IMR-90 (cell line): ENCODE results near the gene AK2. TPM values are rescaled to one million over a fixed set of nuclear protein-coding genes. Genes with fewer than 3 reads are reported as not detected.

Experiments
- ATAC-seq: fragments of 200-7000 bp; cut with Tn5 transposase; 2 replicates; pipeline ENCODE4 v1.9.1; 2020; ENCODE audit warnings: low read depth, mild to moderate bottlenecking, moderate library complexity
- BruUV-seq: library from RNA; stranded (reverse); fragments of 400-500 nt; replicated peaks from 2 replicates; lab custom pipeline; 2021; lab: Mats Ljungman, UMichigan
- CTCF ChIA-PET: fragments of 300-600 bp; formaldehyde crosslinking; extraction: SDS; loops from one replicate; lab custom pipeline; 2021; ENCODE audit warnings: antibody characterized with exemption; lab: Yijun Ruan, JAX
- POLR2A ChIA-PET: fragments of 300-600 bp; sonication (Branson Sonifier 250); formaldehyde crosslinking; loops from one replicate; lab custom pipeline; 2022; ENCODE audit warnings: antibody characterized with exemption; ENCODE audit not compliant: unreplicated experiment; lab: Charles Lee
- DNase-seq: peaks from one replicate; pipeline ENCODE4 v3.0.0; 2013
- H2AFZ ChIP-seq: replicated peaks from 2 replicates; pipeline ENCODE3; 2013; ENCODE audit warnings: low read length, mild to moderate bottlenecking; ENCODE audit not compliant: poor library complexity
- H2AK5ac ChIP-seq: 2 replicates; pipeline ENCODE4 v1.6.1; 2013; ENCODE audit warnings: low read depth, low read length, inconsistent platforms
- H2AK9ac ChIP-seq: replicated peaks from 2 replicates; pipeline ENCODE3; 2013; ENCODE audit warnings: mild to moderate bottlenecking, low read depth, low read length, moderate library complexity; ENCODE audit not compliant: poor library complexity
- H2BK120ac ChIP-seq: 2 replicates; pipeline ENCODE4 v1.6.1; 2013; ENCODE audit warnings: low read depth, low read length, inconsistent platforms
- H2BK15ac ChIP-seq: 3 replicates; pipeline ENCODE4 v1.6.1; 2013; ENCODE audit warnings: low read depth, low read length, inconsistent platforms
- H2BK20ac ChIP-seq: 2 replicates; pipeline ENCODE4 v1.6.1; 2013; ENCODE audit warnings: low read depth, mild to moderate bottlenecking, inconsistent platforms, low read length, moderate library complexity
- H2BK5ac ChIP-seq: 2 replicates; pipeline ENCODE4 v1.6.1; 2013; ENCODE audit warnings: mild to moderate bottlenecking, low read depth, low read length, inconsistent platforms; ENCODE audit not compliant: poor library complexity, severe bottlenecking
- H3K14ac ChIP-seq: replicated peaks from 2 replicates; pipeline ENCODE4 v1.6.1; 2013; ENCODE audit warnings: low read depth, low read length, inconsistent platforms
- H3K18ac ChIP-seq: 2 replicates; pipeline ENCODE4 v1.6.1; 2013; ENCODE audit warnings: low read depth, low read length, control low read depth
- H3K23ac ChIP-seq: 2 replicates; pipeline ENCODE4 v1.6.1; 2013; ENCODE audit warnings: low read depth, low read length, inconsistent platforms
- H3K27ac ChIP-seq: 2 replicates; pipeline ENCODE4 v1.5.1; 2013; ENCODE audit warnings: mild to moderate bottlenecking, control low read depth, low read length; ENCODE audit not compliant: insufficient read depth
- H3K27me3 ChIP-seq: 2 replicates; pipeline ENCODE4 v1.6.1; 2013; ENCODE audit warnings: low read length; ENCODE audit not compliant: control insufficient read depth, insufficient read depth
- H3K36me3 ChIP-seq: 2 replicates; pipeline ENCODE4 v1.6.1; 2013; ENCODE audit warnings: low read length, mixed read lengths; ENCODE audit not compliant: control insufficient read depth, insufficient read depth
- H3K4ac ChIP-seq: 2 replicates; pipeline ENCODE4 v1.6.1; 2013; ENCODE audit warnings: low read depth, low read length, inconsistent platforms
- H3K4me1 ChIP-seq: 2 replicates; pipeline ENCODE4 v1.6.1; 2013; ENCODE audit warnings: low read length, mixed read lengths; ENCODE audit not compliant: control insufficient read depth, insufficient read depth
- H3K4me2 ChIP-seq: 2 replicates; pipeline ENCODE4 v1.6.1; 2013; ENCODE audit warnings: low read depth, mild to moderate bottlenecking, control low read depth, low read length, moderate library complexity
- H3K4me3 ChIP-seq: 2 replicates; pipeline ENCODE4 v1.5.1; 2013; ENCODE audit warnings: low read depth, mild to moderate bottlenecking, control low read depth, low read length, moderate library complexity; ENCODE audit not compliant: insufficient read depth
- H3K56ac ChIP-seq: 2 replicates; pipeline ENCODE4 v1.6.1; 2013; ENCODE audit warnings: low read length, inconsistent platforms; ENCODE audit not compliant: insufficient read depth; ENCODE audit errors: extremely low read depth
- H3K79me1 ChIP-seq, 2 experiments: 2 replicates each; pipeline ENCODE4 v1.6.1; 2013; ENCODE audit warnings: low read length in 2 of 2, inconsistent platforms in 1 of 2, low read depth in 1 of 2
- H3K9ac ChIP-seq: 2 replicates; pipeline ENCODE4 v1.6.1; 2013; ENCODE audit warnings: low read depth, low read length, control low read depth
- H3K9me1 ChIP-seq: 2 replicates; pipeline ENCODE4 v1.6.1; 2013; ENCODE audit warnings: low read length, inconsistent platforms; ENCODE audit not compliant: insufficient read depth
- H3K9me3 ChIP-seq: 2 replicates; pipeline ENCODE4 v1.6.1; 2013; ENCODE audit warnings: low read length; ENCODE audit not compliant: control insufficient read depth, insufficient read depth
- H4K20me1 ChIP-seq: 2 replicates; pipeline ENCODE4 v1.6.1; 2013; ENCODE audit warnings: low read length, inconsistent platforms; ENCODE audit not compliant: insufficient read depth
- H4K5ac ChIP-seq: 2 replicates; pipeline ENCODE4 v1.6.1; 2013; ENCODE audit warnings: mild to moderate bottlenecking, low read depth, low read length, control low read depth
- H4K8ac ChIP-seq, 2 experiments: 2 replicates each; pipeline ENCODE4 v1.6.1; 2013; ENCODE audit warnings: low read depth in 2 of 2, low read length in 2 of 2, control low read depth in 1 of 2, inconsistent platforms in 1 of 2
- H4K91ac ChIP-seq: 2 replicates; pipeline ENCODE4 v1.6.1; 2013; ENCODE audit warnings: low read depth, low read length, inconsistent platforms; ENCODE audit not compliant: insufficient read depth
- BHLHE40 ChIP-seq: fragments of 150-350 bp; IDR thresholded peaks from 2 replicates; pipeline ENCODE4 v1.6.1; 2016; ENCODE audit warnings: mild to moderate bottlenecking, low read depth, low read length
- CEBPB ChIP-seq: IDR thresholded peaks from 2 replicates; pipeline ENCODE4 v1.6.1; 2012; ENCODE audit warnings: low read depth, low read length, improper control_type of control experiment
- CHD1 ChIP-seq: IDR thresholded peaks from 2 replicates; pipeline ENCODE4 v1.6.1; 2012; ENCODE audit warnings: low read depth, low read length, improper control_type of control experiment
- FOS ChIP-seq: fragments of 150-350 bp; IDR thresholded peaks from 2 replicates; pipeline ENCODE4 v1.6.1; 2016; ENCODE audit warnings: low read depth, low read length
- MAFK ChIP-seq: IDR thresholded peaks from 2 replicates; pipeline ENCODE4 v1.6.1; 2012; ENCODE audit warnings: low read depth, low read length, improper control_type of control experiment
- MAZ ChIP-seq: IDR thresholded peaks from 2 replicates; pipeline ENCODE4 v1.6.1; 2012; ENCODE audit warnings: low read depth, mild to moderate bottlenecking, low read length, improper control_type of control experiment, moderate library complexity, borderline replicate concordance
- MXI1 ChIP-seq: IDR thresholded peaks from 2 replicates; pipeline ENCODE4 v1.6.1; 2012; ENCODE audit warnings: low read depth, mild to moderate bottlenecking, low read length, moderate library complexity, borderline replicate concordance
- NFE2L2 ChIP-seq: fragments of 150-350 bp; IDR thresholded peaks from 2 replicates; pipeline ENCODE4 v1.6.1; 2016; ENCODE audit warnings: low read depth, mild to moderate bottlenecking, low read length
- POLR2A ChIP-seq: IDR thresholded peaks from 2 replicates; pipeline ENCODE4 v1.6.1; 2012; ENCODE audit warnings: mild to moderate bottlenecking, low read depth, low read length
- RCOR1 ChIP-seq: IDR thresholded peaks from 2 replicates; pipeline ENCODE4 v1.6.1; 2012; ENCODE audit warnings: mild to moderate bottlenecking, low read length, improper control_type of control experiment; ENCODE audit not compliant: insufficient replicate concordance
- RFX5 ChIP-seq: IDR thresholded peaks from 2 replicates; pipeline ENCODE4 v1.8.0; 2012; ENCODE audit warnings: low read depth, mild to moderate bottlenecking, low read length, moderate library complexity
- SMC3 ChIP-seq: fragments of 150-350 bp; IDR thresholded peaks from 2 replicates; pipeline ENCODE4 v1.6.1; 2016; ENCODE audit warnings: low read depth, mild to moderate bottlenecking, antibody characterized with exemption, low read length, moderate library complexity
- WGBS, 2 experiments: methylation state at CpG; one replicate each; pipeline versions ENCODE4 v1.1.5 to v1.1.7; 2013; ENCODE audit warnings: missing lambda C conversion rate in 2 of 2; ENCODE audit not compliant: insufficient read length in 1 of 2; ENCODE audit errors: extremely low coverage in 2 of 2; 5-methylcytosine and 5-hydroxymethylcytosine counted together
- dilution Hi-C: fragments of 300-500 bp; cut with HindIII; formaldehyde crosslinking; loops from one replicate; pipeline ENCODE4 v1.14.3; 2018; ENCODE audit warnings: low sequenced_read_pairs; ENCODE audit not compliant: unreplicated experiment
- in situ Hi-C: fragments of 300-500 bp; cut with MboI; formaldehyde crosslinking; loops from 3 replicates; pipeline ENCODE4 v1.14.3; 2019; ENCODE audit warnings: low sequenced_read_pairs, inconsistent platforms, mixed read lengths
- intact Hi-C: fragments of 100-400 bp; cut with micrococcal nuclease; formaldehyde crosslinking; loops from 2 replicates; pipeline ENCODE4 v1.10.0; 2022
- polyA plus RNA-seq, 3 experiments: library from polyadenylated mRNA; depleted of rRNA; stranded (reverse); fragments of >200 nt; gene quantifications; 2 replicates each; pipeline ENCODE4 v1.2.3, GENCODE V29; 2012; ENCODE audit warnings: low replicate concordance in 1 of 3
- total RNA-seq: library from RNA; depleted of rRNA; stranded (reverse); fragments of >200 nt; gene quantifications from 2 replicates; pipeline ENCODE4 v1.2.3, GENCODE V29; 2012
- TF ChIP-seq, protein P1 (sequence below): conservative IDR thresholded peaks from 2 replicates; pipeline ENCODE4 v1.5.1; 2012; ENCODE audit warnings: mild to moderate bottlenecking, low read depth, low read length, improper control_type of control experiment
- TF ChIP-seq, protein P2 (sequence below): fragments of 150-350 bp; IDR thresholded peaks from 2 replicates; pipeline ENCODE4 v1.6.1; 2016; ENCODE audit warnings: low read depth, mild to moderate bottlenecking, low read length, moderate library complexity, borderline replicate concordance

The AK2 gene
- total and polyA plus RNA-seq, 2 of the 4 experiments (the other 2 are of a cell fraction): 118 to 203 TPM

DNA sequence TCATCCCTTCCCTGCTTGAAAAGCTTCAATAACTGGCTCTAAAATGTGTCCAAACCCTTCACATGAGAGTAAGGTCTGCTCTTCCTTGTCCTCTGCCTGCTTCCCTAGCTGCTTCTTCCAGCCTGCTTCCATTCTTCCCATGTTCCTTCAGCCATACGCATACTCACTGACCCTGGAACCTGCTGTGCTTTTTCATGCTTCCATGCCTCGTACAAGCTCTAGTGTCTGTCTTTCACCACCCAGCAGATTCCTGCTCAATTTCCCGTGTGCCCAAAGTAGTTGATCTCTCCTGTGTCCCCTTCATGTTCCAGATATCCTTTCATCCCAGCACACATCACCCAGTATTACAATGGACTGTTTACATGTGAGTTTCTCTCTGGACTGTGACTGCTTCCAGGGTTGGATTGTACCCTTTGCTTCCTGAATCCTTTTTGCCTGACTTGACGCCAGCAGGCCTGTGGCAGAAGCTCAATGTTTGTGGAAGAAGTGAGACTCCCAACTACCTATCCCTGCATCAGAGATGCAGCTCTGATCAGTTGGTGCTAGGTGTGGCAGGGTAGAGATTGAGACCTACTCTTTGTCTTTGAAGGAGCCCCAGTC, 36.2 kb downstream of the AK2 start:
- Histone ChIP-seq H3K27ac (no peak overlapping the region), H3K18ac (no peak overlapping the region), H2BK20ac (no peak overlapping the region), H3K4me1 (peaks cover 25% of the 10 kb centered on the region), H2AK5ac (no peak overlapping the region), H2BK120ac (no peak overlapping the region), H4K5ac (no peak overlapping the region), H3K4me3 (no peak overlapping the region), H2AK9ac (no peak overlapping the region), H3K4me2 (no peak overlapping the region), H4K20me1 (peaks cover 7% of the 10 kb centered on the region; the same call in 1 of the 2 replicates), H3K56ac (no peak overlapping the region), H2BK5ac (no peak overlapping the region), H4K8ac (no peak overlapping the region), H3K79me1 (peaks cover 2 to 26% of the 10 kb centered on the region in 2 experiments; a peak in 3 of 4 replicates), H2BK15ac (no peak overlapping the region), H3K9me1 (peaks cover 38% of the 10 kb centered on the region), H3K27me3 (no peaks in the 10 kb centered on the region), H3K23ac (no peak overlapping the region), H3K14ac (no peak overlapping the region), H4K91ac (no peak overlapping the region), H3K36me3 (no peaks in the 10 kb centered on the region), H3K9ac (no peak overlapping the region), H3K4ac (0 out of 2 replicates have a peak overlapping the region, but pooled peaks have one; percentile 2), H2AFZ (no peak overlapping the region), H3K9me3 (no peaks in the 10 kb centered on the region)
- CTCF ChIA-PET: interaction anchor here (1.1 to 1.3 kb wide), 2 partner anchors 9 to 22 kb away, joined by 3 read pairs; no protein-coding TSS in a partner anchor
- BruUV-seq: no TSS peak
- DNase-seq: no peak
- intact Hi-C loops: loop anchor here (5.0 kb wide), 1 partner anchor 57 kb away; no protein-coding TSS in a partner anchor
- ATAC-seq: no peak
- in situ Hi-C loops: no loop called here
- POLR2A ChIA-PET: no interaction called here
- no CpG with 5 or more reads among the region's 4 CpGs for WGBS, 2 experiments
- dilution Hi-C loops: no loop called here
- TF ChIP-seq MXI1 (no peak), SMC3 (no peak), CEBPB (no peak), CHD1 (no peak), MAFK (no peak), BHLHE40 (no peak), RCOR1 (no peak), NFE2L2 (no peak), MAZ (no peak), POLR2A (no peak), RFX5 (no peak), FOS (no peak)
- TF ChIP-seq, protein P1, sequence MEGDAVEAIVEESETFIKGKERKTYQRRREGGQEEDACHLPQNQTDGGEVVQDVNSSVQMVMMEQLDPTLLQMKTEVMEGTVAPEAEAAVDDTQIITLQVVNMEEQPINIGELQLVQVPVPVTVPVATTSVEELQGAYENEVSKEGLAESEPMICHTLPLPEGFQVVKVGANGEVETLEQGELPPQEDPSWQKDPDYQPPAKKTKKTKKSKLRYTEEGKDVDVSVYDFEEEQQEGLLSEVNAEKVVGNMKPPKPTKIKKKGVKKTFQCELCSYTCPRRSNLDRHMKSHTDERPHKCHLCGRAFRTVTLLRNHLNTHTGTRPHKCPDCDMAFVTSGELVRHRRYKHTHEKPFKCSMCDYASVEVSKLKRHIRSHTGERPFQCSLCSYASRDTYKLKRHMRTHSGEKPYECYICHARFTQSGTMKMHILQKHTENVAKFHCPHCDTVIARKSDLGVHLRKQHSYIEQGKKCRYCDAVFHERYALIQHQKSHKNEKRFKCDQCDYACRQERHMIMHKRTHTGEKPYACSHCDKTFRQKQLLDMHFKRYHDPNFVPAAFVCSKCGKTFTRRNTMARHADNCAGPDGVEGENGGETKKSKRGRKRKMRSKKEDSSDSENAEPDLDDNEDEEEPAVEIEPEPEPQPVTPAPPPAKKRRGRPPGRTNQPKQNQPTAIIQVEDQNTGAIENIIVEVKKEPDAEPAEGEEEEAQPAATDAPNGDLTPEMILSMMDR: no peak
- TF ChIP-seq, protein P2, sequence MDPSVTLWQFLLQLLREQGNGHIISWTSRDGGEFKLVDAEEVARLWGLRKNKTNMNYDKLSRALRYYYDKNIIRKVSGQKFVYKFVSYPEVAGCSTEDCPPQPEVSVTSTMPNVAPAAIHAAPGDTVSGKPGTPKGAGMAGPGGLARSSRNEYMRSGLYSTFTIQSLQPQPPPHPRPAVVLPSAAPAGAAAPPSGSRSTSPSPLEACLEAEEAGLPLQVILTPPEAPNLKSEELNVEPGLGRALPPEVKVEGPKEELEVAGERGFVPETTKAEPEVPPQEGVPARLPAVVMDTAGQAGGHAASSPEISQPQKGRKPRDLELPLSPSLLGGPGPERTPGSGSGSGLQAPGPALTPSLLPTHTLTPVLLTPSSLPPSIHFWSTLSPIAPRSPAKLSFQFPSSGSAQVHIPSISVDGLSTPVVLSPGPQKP: no peak
